DMS114 treated with DMSO at 0.1 percent for 48 hours (cell line): Measurements from ENCODE around the gene UROC1.

Source experiments
- DNase-seq: peaks from one replicate; lab custom pipeline; 2025; ENCODE audit not compliant: unreplicated experiment; lab: John Stamatoyannopoulos, UW

Gene UROC1

GRCh38 chr3:126531051-126531330, 13.4 kb upstream of the UROC1 start:
- no peak for DNase-seq

GRCh38 chr3:126530171-126531050, 12.8 kb upstream of the UROC1 start:
- no peak for DNase-seq

- no peak for DNase-seq
Observed at GRCh38 chr3:126529585-126530170, 12.1 kb upstream of the UROC1 start.

DNA sequence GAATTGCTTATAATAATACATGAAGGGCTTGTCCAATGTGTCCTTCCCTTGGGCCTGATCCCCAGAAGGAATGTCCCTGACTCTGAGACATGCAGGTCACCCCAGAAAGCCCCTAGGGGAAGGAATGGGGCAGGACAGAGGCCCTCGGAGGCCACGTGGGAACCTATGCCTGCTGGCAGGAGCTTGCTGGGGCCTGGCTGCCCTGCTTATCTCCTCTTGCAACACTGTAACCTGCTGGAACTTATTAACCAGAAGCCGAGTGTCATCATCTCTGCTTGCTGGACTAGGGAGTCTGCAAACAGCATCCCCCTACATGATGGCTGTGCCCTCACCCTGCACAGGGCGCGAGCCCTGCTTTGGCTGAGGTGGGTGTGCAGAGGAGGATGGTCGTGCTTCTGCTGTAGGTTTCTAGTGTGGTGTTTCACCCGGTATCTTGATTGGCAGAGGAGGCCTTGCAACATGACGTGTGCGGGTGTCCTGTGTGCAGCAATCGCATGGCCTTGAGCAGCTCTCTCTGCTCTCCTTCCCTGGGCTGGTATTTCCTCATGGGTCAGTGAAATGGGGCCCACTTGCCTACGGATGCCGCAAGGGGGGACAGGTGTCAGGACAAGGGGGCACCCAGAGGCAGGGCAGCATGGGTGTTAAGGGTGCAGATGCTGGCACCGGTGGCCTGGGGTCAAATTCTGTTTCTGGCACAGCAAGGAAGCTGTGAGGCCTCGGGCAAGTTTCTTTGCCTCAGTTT, 11.4 kb upstream of the UROC1 start:
- no peak for DNase-seq

GRCh38 chr3:126528419-126528799, 10.8 kb upstream of the UROC1 start:
- no peak for DNase-seq

GRCh38 chr3:126527455-126528211, 10.1 kb upstream of the UROC1 start:
- DNase-seq = no peak

- no peak for DNase-seq
Observed at GRCh38 chr3:126527006-126527405, 9.4 kb upstream of the UROC1 start.

GRCh38 chr3:126526668-126527005, 9.1 kb upstream of the UROC1 start:
- DNase-seq = no peak

- no peak for DNase-seq
Observed at GRCh38 chr3:126525853-126526667, 8.5 kb upstream of the UROC1 start.

DNA sequence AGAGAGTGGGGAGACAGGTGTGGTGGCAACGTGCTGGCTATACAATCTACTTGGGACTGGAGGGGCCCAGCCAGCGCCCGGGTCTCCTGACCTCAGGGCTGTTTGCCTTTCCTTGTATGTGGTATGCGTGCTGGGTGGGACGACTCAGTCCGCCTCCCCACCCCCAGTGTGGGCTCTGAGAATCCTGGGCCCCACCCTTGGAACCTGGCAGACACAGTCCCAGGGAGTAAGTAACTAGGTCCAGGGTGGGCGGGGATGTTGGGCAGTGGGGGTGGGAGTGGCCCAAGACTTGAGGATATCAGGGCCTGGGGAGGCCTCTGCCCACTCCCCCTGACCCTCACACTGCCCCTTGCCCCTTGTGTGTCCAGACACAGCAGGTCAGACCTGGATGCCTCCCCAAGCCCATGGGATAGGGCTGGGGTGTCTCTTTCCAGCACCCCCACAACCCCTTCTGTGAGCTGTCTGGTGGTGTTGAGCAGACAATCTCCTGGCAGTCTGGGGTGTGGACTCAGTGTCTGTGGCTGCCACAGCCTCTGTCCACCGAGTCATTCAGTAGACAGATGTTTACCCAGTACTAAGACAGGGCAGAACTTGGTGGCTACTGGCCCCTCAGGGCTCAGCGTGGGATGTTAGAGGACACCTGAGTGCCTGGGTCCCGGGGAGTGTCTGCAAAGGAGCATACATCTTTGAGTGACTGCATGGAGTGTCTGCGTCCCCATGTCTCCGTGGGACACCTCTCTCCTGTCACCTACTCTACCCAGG, 7.7 kb upstream of the UROC1 start:
- DNase-seq = no peak

GRCh38 chr3:126524429-126524988, 6.9 kb upstream of the UROC1 start:
- DNase-seq = peak; percentile 41

DNA sequence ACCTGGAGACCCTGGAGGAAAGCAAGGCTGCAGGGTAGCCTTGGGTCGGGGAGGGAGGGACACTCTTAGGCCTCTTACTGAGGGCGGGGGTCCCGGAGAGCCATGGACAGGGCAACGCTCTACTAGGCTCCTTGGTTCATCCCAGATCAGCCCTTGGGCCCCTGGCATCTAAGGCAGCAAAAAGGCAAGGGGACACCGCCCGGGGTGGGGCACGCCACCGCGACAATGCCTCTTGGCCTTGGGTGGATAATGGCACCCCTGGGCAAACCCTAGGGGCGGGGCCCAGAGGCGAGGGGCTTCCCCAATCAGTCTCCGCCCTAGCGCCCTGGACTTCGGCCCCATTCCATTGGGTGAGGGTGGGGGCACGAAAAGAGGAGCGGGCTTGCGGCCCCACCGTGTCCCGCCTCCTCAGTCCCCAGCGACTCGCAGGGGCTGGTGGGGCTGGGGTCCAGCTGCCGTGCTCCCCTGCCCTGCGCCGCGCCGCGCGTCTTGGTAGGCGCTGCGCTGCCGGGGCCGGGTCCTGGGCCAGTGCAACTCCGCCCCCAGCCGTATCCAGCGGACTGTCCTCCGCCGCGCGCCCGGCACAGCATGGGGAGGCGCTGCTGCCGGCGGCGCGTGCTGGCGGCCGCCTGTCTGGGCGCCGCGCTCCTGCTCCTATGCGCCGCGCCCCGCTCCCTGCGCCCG, 6.3 kb upstream of the UROC1 start, which contains the start of gene CHST13:
Gene CHST13 (plus strand): TSS at position 411 of the 684 bp plus-strand sequence. CDS start 178 bp downstream, at position 589.
- peak; percentile 17 for DNase-seq

GRCh38 chr3:126522363-126522788, 4.8 kb upstream of the UROC1 start:
- peak; percentile 34 for DNase-seq

- no peak for DNase-seq
Observed at GRCh38 chr3:126521122-126521891, 3.7 kb upstream of the UROC1 start.

DNA sequence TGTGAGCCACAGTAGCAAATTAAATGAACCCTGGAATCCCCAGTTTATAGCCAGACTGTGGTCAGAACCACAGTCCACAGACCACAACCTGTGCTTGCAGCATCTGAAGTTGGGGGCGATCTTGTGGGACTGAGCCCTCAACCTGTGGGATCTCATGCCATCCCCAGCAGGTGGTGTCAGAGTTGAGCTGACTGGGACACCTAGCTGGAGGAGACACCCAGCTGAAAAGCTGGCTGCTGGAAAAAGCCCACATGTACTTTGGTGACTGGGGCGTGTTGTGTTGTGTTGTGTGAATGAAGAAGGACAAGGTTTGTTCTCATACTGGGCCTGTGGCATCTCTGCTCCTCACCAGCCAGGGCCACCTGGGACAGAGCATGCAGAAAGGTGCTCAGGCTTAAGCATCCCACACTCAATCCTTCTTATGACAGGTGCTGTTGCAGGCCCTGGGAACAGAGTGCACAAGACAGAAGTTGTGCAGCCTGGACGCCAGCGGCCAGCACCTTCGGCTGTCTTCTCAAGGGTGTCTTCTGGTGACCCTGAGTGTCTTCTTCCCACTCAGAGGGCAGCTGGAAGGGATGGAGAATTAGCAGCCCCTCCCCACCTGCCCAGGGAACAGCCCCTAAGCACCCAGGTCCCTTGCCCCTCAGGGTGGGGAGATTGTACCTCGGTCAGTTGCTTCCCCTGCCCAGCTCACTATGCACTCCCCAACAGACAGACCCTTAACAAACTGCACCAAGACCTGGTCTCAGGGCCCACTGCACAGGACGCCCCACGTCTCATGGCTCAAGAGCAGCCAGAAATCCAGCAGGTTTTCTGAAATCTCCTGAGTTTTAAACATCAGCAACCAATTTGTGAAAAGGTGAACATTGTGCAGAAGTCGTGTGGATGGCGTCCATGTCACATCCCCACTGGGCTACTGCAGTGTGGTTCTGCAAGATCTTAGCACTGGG, 2.2 kb upstream of the UROC1 start:
- no peak for DNase-seq

DNA sequence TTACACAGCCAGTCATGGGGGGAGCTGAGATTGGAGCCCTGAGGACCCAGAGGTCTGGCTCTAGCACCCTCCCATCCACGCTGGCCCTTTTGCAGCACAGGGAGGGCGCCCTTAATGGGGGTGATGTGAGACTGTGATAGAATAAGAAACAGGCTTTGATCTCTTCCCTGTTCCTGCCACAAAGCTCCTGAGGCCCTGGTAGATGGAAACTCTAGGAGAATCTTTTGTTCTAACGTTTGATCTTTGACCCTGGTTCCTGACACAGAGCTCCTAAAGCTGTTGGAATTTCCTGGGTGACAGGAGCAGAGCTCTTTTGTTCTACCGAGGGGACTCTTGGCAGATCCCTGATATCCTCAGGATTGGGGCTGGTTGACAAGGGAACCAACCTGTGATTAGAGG, 1.2 kb upstream of the UROC1 start:
- no peak for DNase-seq
